Mucosa of rectum (tissue), 2 donors: ENCODE results near the gene USP14.
"Not testable (repeated sequence)": the region's sequence is repeated elsewhere in the genome, so short reads cannot be mapped to it uniquely, and the experiment has no call there.

Source experiments
- H3K27ac ChIP-seq, 2 donors: one replicate each; pipeline ENCODE4 v1.7.0; 2013; ENCODE audit warnings: inconsistent platforms in 2 of 2, low read depth in 2 of 2, low read length in 2 of 2
- H3K27me3 ChIP-seq, 2 donors: one replicate each; pipeline ENCODE4 v1.7.0; 2013; ENCODE audit warnings: low read length in 2 of 2; ENCODE audit not compliant: control insufficient read depth in 2 of 2, insufficient read depth in 2 of 2
- H3K36me3 ChIP-seq, 2 donors: one replicate each; pipeline ENCODE4 v1.7.0; 2013; ENCODE audit warnings: low read length in 2 of 2; ENCODE audit not compliant: control insufficient read depth in 2 of 2, insufficient read depth in 2 of 2
- H3K4me1 ChIP-seq, 2 donors: one replicate each; pipeline ENCODE4 v1.7.0; 2013; ENCODE audit warnings: low read length in 2 of 2, mild to moderate bottlenecking in 1 of 2; ENCODE audit not compliant: control insufficient read depth in 2 of 2, insufficient read depth in 2 of 2
- H3K4me3 ChIP-seq, 2 donors: one replicate each; pipeline ENCODE4 v1.7.0; 2013; ENCODE audit warnings: low read length in 2 of 2
- H3K9ac ChIP-seq, 2 donors: one replicate each; pipeline ENCODE4 v1.7.0; 2013; ENCODE audit warnings: low read length in 2 of 2, low read depth in 1 of 2, mild to moderate bottlenecking in 1 of 2
- H3K9me3 ChIP-seq, 2 donors: one replicate each; pipeline ENCODE4 v1.7.0; 2013; ENCODE audit warnings: low read length in 2 of 2; ENCODE audit not compliant: control insufficient read depth in 2 of 2
- donor health status: healthy.
- donor health status: Normal muscosa, but diverticular disease.

USP14 gene

GRCh38 chr18:158128-159036 lies at the start of gene USP14:
Gene USP14 (plus strand): TSS chr18:158557. CDS start chr18:158699, 142 bp downstream.
- peaks cover 0 to 4% of the 10 kb centered on the region in 2 donors for H3K36me3 ChIP-seq
- peak within 1 kb of the TSS; percentile 91 to 93 for H3K27ac ChIP-seq
- no peaks in the 10 kb centered on the region for H3K9me3 ChIP-seq
- peaks cover 8 to 11% of the 10 kb centered on the region in 2 donors for H3K4me1 ChIP-seq
- peak within 1 kb of the TSS; percentile 87 to 93 for H3K9ac ChIP-seq
- H3K4me3 ChIP-seq = peak within 1 kb of the TSS; percentile 87 to 95
- H3K27me3 ChIP-seq = no peaks in the 10 kb centered on the region

GRCh38 chr18:108665-109063 lies 49.7 kb upstream of the USP14 start:
- H3K36me3 ChIP-seq, H3K27ac ChIP-seq, H3K27me3 ChIP-seq, H3K9ac ChIP-seq, H3K4me1 ChIP-seq, H3K4me3 ChIP-seq, H3K9me3 ChIP-seq: not testable (repeated sequence)

GRCh38 chr18:109130-109921 lies 49.0 kb upstream of the USP14 start:
- not testable (repeated sequence) for H3K9ac ChIP-seq, H3K36me3 ChIP-seq, H3K9me3 ChIP-seq, H3K4me1 ChIP-seq, H3K4me3 ChIP-seq, H3K27ac ChIP-seq, H3K27me3 ChIP-seq

- not testable (repeated sequence) for H3K27me3 ChIP-seq, H3K27ac ChIP-seq, H3K4me3 ChIP-seq, H3K4me1 ChIP-seq, H3K9me3 ChIP-seq, H3K9ac ChIP-seq, H3K36me3 ChIP-seq
Measured at GRCh38 chr18:109922-110261, 48.5 kb upstream of the USP14 start.

- not testable (repeated sequence) for H3K4me1 ChIP-seq, H3K9me3 ChIP-seq, H3K9ac ChIP-seq, H3K27me3 ChIP-seq, H3K27ac ChIP-seq, H3K4me3 ChIP-seq, H3K36me3 ChIP-seq
Measured at GRCh38 chr18:110351-111201, 47.8 kb upstream of the USP14 start.

- H3K4me1 ChIP-seq = peaks cover 4 to 5% of the 10 kb centered on the region in 2 donors
Measured at GRCh38 chr18:111306-112014, 46.9 kb upstream of the USP14 start.

GRCh38 chr18:112015-112733 lies 46.2 kb upstream of the USP14 start:
- Histone ChIP-seq H3K27ac (peak overlapping the region in 1 of 2 donors; percentile 71), H3K9ac (peak overlapping the region in 1 of 2 donors; percentile 78)
- not testable (repeated sequence) for H3K4me3 ChIP-seq, H3K9me3 ChIP-seq, H3K27me3 ChIP-seq, H3K36me3 ChIP-seq, H3K4me1 ChIP-seq

More at GRCh38 chr18:111306-112014, 46.9 kb upstream of the USP14 start:
- Histone ChIP-seq H3K9me3 (peaks cover 0 to 3% of the 10 kb centered on the region in 2 donors), H3K9ac (peak overlapping the region; percentile 7 to 78), H3K4me3 (peak overlapping the region; percentile 58 to 63), H3K27ac (peak overlapping the region; percentile 52 to 71), H3K36me3 (no peaks in the 10 kb centered on the region), H3K27me3 (no peaks in the 10 kb centered on the region)

GRCh38 chr18:120539-121260 lies 37.7 kb upstream of the USP14 start:
- not testable (repeated sequence) for H3K9ac ChIP-seq, H3K27ac ChIP-seq, H3K27me3 ChIP-seq, H3K4me3 ChIP-seq, H3K36me3 ChIP-seq, H3K9me3 ChIP-seq, H3K4me1 ChIP-seq

- Histone ChIP-seq H3K9ac (no peak overlapping the region), H3K4me1 (no peaks in the 10 kb centered on the region), H3K9me3 (no peaks in the 10 kb centered on the region), H3K36me3 (no peaks in the 10 kb centered on the region), H3K4me3 (no peak overlapping the region), H3K27me3 (no peaks in the 10 kb centered on the region), H3K27ac (no peak overlapping the region)
Measured at GRCh38 chr18:135045-135444, 23.3 kb upstream of the USP14 start.
